Stimulated activated CD8-positive, alpha-beta memory T cell treated with anti-CD3 and anti-CD28 coated beads, Interleukin-4, amount 100 ng/mL, for 24 hours (primary cell): Measurements from ENCODE around the gene EID1.
"Not testable (repeated sequence)": the region's sequence is repeated elsewhere in the genome, so short reads cannot be mapped to it uniquely, and the experiment has no call there.

Source experiments
- DNase-seq: peaks from one replicate; pipeline ENCODE4 v3.0.0-alpha.2; 2020; ENCODE audit warnings: low read depth

The EID1 gene

GRCh38 chr15:48869966-48870365, 8.0 kb upstream of the EID1 start:
- no peak for DNase-seq

GRCh38 chr15:48871542-48871941, 6.4 kb upstream of the EID1 start:
- no peak for DNase-seq

GRCh38 chr15:48872632-48873031, 5.3 kb upstream of the EID1 start:
- DNase-seq: no peak

GRCh38 chr15:48875241-48875960, 2.5 kb upstream of the EID1 start:
- no peak for DNase-seq

GRCh38 chr15:48876057-48876456, 1.9 kb upstream of the EID1 start:
- no peak for DNase-seq

GRCh38 chr15:48880070-48880634, 2.2 kb downstream of the EID1 start:
- no peak for DNase-seq

GRCh38 chr15:48883699-48884098, 5.8 kb downstream of the EID1 start:
- no peak for DNase-seq

- no peak for DNase-seq
Measured at GRCh38 chr15:48887144-48887543, 9.2 kb downstream of the EID1 start.

- no peak for DNase-seq
Measured at GRCh38 chr15:48888191-48888590, 10.3 kb downstream of the EID1 start.

- DNase-seq: no peak
Measured at GRCh38 chr15:48888836-48889235, 10.9 kb downstream of the EID1 start.

- DNase-seq: no peak
Measured at GRCh38 chr15:48889925-48890324, 12.0 kb downstream of the EID1 start.

- DNase-seq: no peak
Measured at GRCh38 chr15:48890375-48890972, 12.5 kb downstream of the EID1 start.

GRCh38 chr15:48891232-48891765, 13.4 kb downstream of the EID1 start:
- DNase-seq: no peak

- no peak for DNase-seq
Measured at GRCh38 chr15:48893311-48893710, 15.4 kb downstream of the EID1 start.

GRCh38 chr15:48896869-48897814, 19.2 kb downstream of the EID1 start:
- no peak for DNase-seq

- no peak for DNase-seq
Measured at GRCh38 chr15:48898032-48898431, 20.1 kb downstream of the EID1 start.

GRCh38 chr15:48898446-48898845, 20.5 kb downstream of the EID1 start:
- no peak for DNase-seq

- DNase-seq: no peak
Measured at GRCh38 chr15:48899793-48900192, 21.9 kb downstream of the EID1 start.

GRCh38 chr15:48904758-48905157, 26.8 kb downstream of the EID1 start:
- DNase-seq: no peak

GRCh38 chr15:48905216-48905615, 27.3 kb downstream of the EID1 start:
- DNase-seq: no peak

GRCh38 chr15:48905847-48906246, 27.9 kb downstream of the EID1 start:
- DNase-seq: no peak

GRCh38 chr15:48909313-48909712, 31.4 kb downstream of the EID1 start:
- not testable (repeated sequence) for DNase-seq
